ENCODE measurements around the gene PHLDA2.
"Not testable (repeated sequence)": the region's sequence is repeated elsewhere in the genome, so short reads cannot be mapped to it uniquely, and the experiment has no call there.

Gene PHLDA2

GRCh38 chr11:2910401-2910955 is 18.7 kb downstream of the PHLDA2 start:
- no peak for DNase-seq (ENCODE audit: low read depth)
- no peak for TF ChIP-seq CTCF (conservative IDR thresholded peaks at IDR 0.05; ENCODE audit: control insufficient read depth, insufficient read depth, low read depth, low read length)
- no peak overlapping the region for H3K4me3 ChIP-seq (ENCODE audit: control insufficient read depth, low read depth, low read length)

- TF ChIP-seq CTCF (conservative IDR thresholded peaks at IDR 0.05; ENCODE audit: control insufficient read depth, insufficient read depth, low read depth, low read length): no peak
- DNase-seq (ENCODE audit: low read depth): no peak
- no peak overlapping the region for H3K4me3 ChIP-seq (ENCODE audit: control insufficient read depth, low read depth, low read length)
Observed at GRCh38 chr11:2909133-2909902, 19.9 kb downstream of the PHLDA2 start.

GRCh38 chr11:2908130-2908529 is 21.1 kb downstream of the PHLDA2 start:
- no peak overlapping the region for H3K4me3 ChIP-seq (ENCODE audit: control insufficient read depth, low read depth, low read length)
- DNase-seq (ENCODE audit: low read depth): no peak
- no peak for TF ChIP-seq CTCF (conservative IDR thresholded peaks at IDR 0.05; ENCODE audit: control insufficient read depth, insufficient read depth, low read depth, low read length)

- H3K4me3 ChIP-seq (ENCODE audit: control insufficient read depth, low read depth, low read length); DNase-seq (ENCODE audit: low read depth): not testable (repeated sequence)
Observed at GRCh38 chr11:2905299-2905698, 23.9 kb downstream of the PHLDA2 start.

- no peak overlapping the region for H3K4me3 ChIP-seq (ENCODE audit: control insufficient read depth, low read depth, low read length)
- DNase-seq (ENCODE audit: low read depth): no peak
- TF ChIP-seq CTCF (conservative IDR thresholded peaks at IDR 0.05; ENCODE audit: control insufficient read depth, insufficient read depth, low read depth, low read length): no peak
Observed at GRCh38 chr11:2904153-2905052, 24.8 kb downstream of the PHLDA2 start.

- H3K4me3 ChIP-seq (ENCODE audit: control insufficient read depth, low read depth, low read length): no peak overlapping the region
- no peak for TF ChIP-seq CTCF (conservative IDR thresholded peaks at IDR 0.05; ENCODE audit: control insufficient read depth, insufficient read depth, low read depth, low read length)
Observed at GRCh38 chr11:2903672-2904011, 25.6 kb downstream of the PHLDA2 start.

More at GRCh38 chr11:2903672-2904011, 25.6 kb downstream of the PHLDA2 start:
- no peak for DNase-seq (ENCODE audit: low read depth)
